SK-N-SH (cell line): Measurements from ENCODE around the gene DGKZ. TPM values are rescaled to one million over a fixed set of nuclear protein-coding genes. Genes with fewer than 3 reads are reported as not detected.
A peak's percentile ranks its signal among the peaks of the same experiment; 100 is the strongest.

Experiments used
- CTCF ChIA-PET: fragments of 300-600, 350-600 bp; formaldehyde crosslinking; extraction: SDS; loops from one replicate; lab custom pipeline; 2021; lab: Yijun Ruan, JAX
- POLR2A ChIA-PET: fragments of 350-600 bp; sonication (Branson Sonifier 250); formaldehyde crosslinking; extraction: SDS; loops from one replicate; lab custom pipeline; 2020; ENCODE audit warnings: antibody characterized with exemption, inconsistent platforms; lab: Yijun Ruan, JAX
- DNase-seq: peaks from one replicate; pipeline ENCODE4 v3.0.0; 2012
- H2AFZ ChIP-seq: fragments of 200-600 bp; sonication (generic); 2 replicates; pipeline ENCODE4 v1.8.1; 2016; ENCODE audit warnings: antibody characterized with exemption, mild to moderate bottlenecking, low read depth
- H3F3A ChIP-seq: fragments of 200-600 bp; sonication (generic); replicated peaks from 2 replicates; pipeline ENCODE3; 2016; ENCODE audit warnings: antibody characterized with exemption, mild to moderate bottlenecking; ENCODE audit not compliant: insufficient read depth
- H3K27ac ChIP-seq, 2 experiments: fragments of 200-500 bp in 1 of 2; fragments of 200-600 bp in 1 of 2; sonication (Bioruptor generic) in 1 of 2; sonication (generic), shearing (Covaris generic) in 1 of 2; 2 replicates each; pipeline versions ENCODE4 v1.5.1 to v1.6.1; 2014 to 2016; ENCODE audit warnings: low read depth in 2 of 2, inconsistent platforms in 1 of 2, low read length in 1 of 2, mild to moderate bottlenecking in 1 of 2, mixed read lengths in 1 of 2
- H3K27me3 ChIP-seq: fragments of 200-600 bp; sonication (generic), shearing (Covaris generic); 2 replicates; pipeline ENCODE4 v1.6.1; 2016; ENCODE audit warnings: mixed run types; ENCODE audit not compliant: insufficient read depth
- H3K36me3 ChIP-seq, 2 experiments: fragments of 200-500 bp in 1 of 2; fragments of 200-600 bp in 1 of 2; sonication (Bioruptor generic) in 1 of 2; sonication (generic) in 1 of 2; replicated peaks in 1 of 2; 2 replicates each; pipeline versions ENCODE3 to v1.5.1; 2014 to 2016; ENCODE audit warnings: low read length in 1 of 2, mild to moderate bottlenecking in 1 of 2; ENCODE audit not compliant: insufficient read depth in 2 of 2, control insufficient read depth in 1 of 2
- H3K4me1 ChIP-seq, 2 experiments: fragments of 200-500 bp in 1 of 2; fragments of 200-600 bp in 1 of 2; sonication (Bioruptor generic) in 1 of 2; sonication (generic), shearing (Covaris generic) in 1 of 2; 2 replicates each; pipeline versions ENCODE4 v1.5.1 to v1.6.1; 2014 to 2016; ENCODE audit warnings: low read depth in 1 of 2, low read length in 1 of 2, mixed run types in 1 of 2; ENCODE audit not compliant: insufficient read depth in 2 of 2, control insufficient read depth in 1 of 2
- H3K4me2 ChIP-seq: fragments of 200-600 bp; sonication (generic), shearing (Covaris generic); 2 replicates; pipeline ENCODE4 v1.6.1; 2017; ENCODE audit warnings: mixed run types
- H3K4me3 ChIP-seq, 2 experiments: fragments of 200-500 bp in 1 of 2; fragments of 200-600 bp in 1 of 2; sonication (Bioruptor generic) in 1 of 2; sonication (generic), shearing (Covaris generic) in 1 of 2; 2 replicates each; pipeline versions ENCODE4 v1.5.1 to v1.8.1; 2014 to 2016; ENCODE audit warnings: low read depth in 2 of 2, inconsistent platforms in 1 of 2, low read length in 1 of 2, mild to moderate bottlenecking in 1 of 2, mixed read lengths in 1 of 2, moderate library complexity in 1 of 2
- H3K79me2 ChIP-seq: fragments of 200-600 bp; sonication (generic); 2 replicates; pipeline ENCODE4 v1.8.1; 2017; ENCODE audit warnings: mild to moderate bottlenecking; ENCODE audit not compliant: insufficient read depth
- H3K9ac ChIP-seq: fragments of 200-600 bp; sonication (generic); 2 replicates; pipeline ENCODE4 v1.6.1; 2017; ENCODE audit warnings: mixed run types
- H3K9me2 ChIP-seq: fragments of 200-600 bp; sonication (generic); 2 replicates; pipeline ENCODE4 v1.6.1; 2017; ENCODE audit warnings: mixed run types
- H3K9me3 ChIP-seq: fragments of 200-600 bp; sonication (generic); 2 replicates; pipeline ENCODE4 v1.6.1; 2017; ENCODE audit warnings: mixed run types, mild to moderate bottlenecking, moderate library complexity
- H4K20me1 ChIP-seq: fragments of 200-600 bp; sonication (generic); 2 replicates; pipeline ENCODE4 v1.6.1; 2017; ENCODE audit warnings: mild to moderate bottlenecking, mixed run types; ENCODE audit not compliant: insufficient read depth
- FOXJ3 ChIP-seq: sonication (generic); formaldehyde crosslinking; IDR thresholded peaks from 2 replicates; pipeline ENCODE4 v1.5.1; 2020; ENCODE audit warnings: mild to moderate bottlenecking, missing genetic modification reagents
- IRF3 ChIP-seq: fragments of 150-350 bp; IDR thresholded peaks from 2 replicates; pipeline ENCODE4 v1.6.1; 2016; ENCODE audit warnings: mild to moderate bottlenecking, low read depth, low read length
- NRF1 ChIP-seq: IDR thresholded peaks from 2 replicates; pipeline ENCODE4 v1.6.1; 2012; ENCODE audit warnings: low read depth, mild to moderate bottlenecking, low read length
- RAD21 ChIP-seq: IDR thresholded peaks from 2 replicates; pipeline ENCODE4 v1.6.1; 2012; ENCODE audit warnings: mild to moderate bottlenecking, low read length
- REST ChIP-seq: IDR thresholded peaks from 2 replicates; pipeline ENCODE4 v1.6.1; 2012; ENCODE audit warnings: mild to moderate bottlenecking, low read depth, low read length, moderate library complexity
- RXRA ChIP-seq: IDR thresholded peaks from 2 replicates; pipeline ENCODE4 v1.4.0; 2012; ENCODE audit warnings: low read depth, mild to moderate bottlenecking, borderline replicate concordance
- USF1 ChIP-seq: IDR thresholded peaks from 2 replicates; pipeline ENCODE4 v1.4.0; 2012; ENCODE audit warnings: low read depth, borderline replicate concordance
- WGBS: methylation state at CpG from one replicate; pipeline ENCODE4 v1.1.6; 2017; ENCODE audit warnings: low lambda C conversion rate; 5-methylcytosine and 5-hydroxymethylcytosine counted together
- polyA plus RNA-seq, 3 experiments: library from polyadenylated mRNA; depleted of rRNA; stranded (reverse); fragments of >200 nt; gene quantifications; 2 replicates each; pipeline ENCODE4 v1.2.3, GENCODE V29; 2012
- TF ChIP-seq, protein P1 (sequence below): fragments of 200-600 bp; sonication (generic); IDR thresholded peaks from 2 replicates; pipeline ENCODE4 v1.6.1; 2017; ENCODE audit warnings: antibody characterized with exemption, mild to moderate bottlenecking, moderate library complexity

Gene DGKZ
- polyA plus RNA-seq, 1 of the 3 experiments (the other 2 are of a cell fraction), result 33.2 TPM

DNA sequence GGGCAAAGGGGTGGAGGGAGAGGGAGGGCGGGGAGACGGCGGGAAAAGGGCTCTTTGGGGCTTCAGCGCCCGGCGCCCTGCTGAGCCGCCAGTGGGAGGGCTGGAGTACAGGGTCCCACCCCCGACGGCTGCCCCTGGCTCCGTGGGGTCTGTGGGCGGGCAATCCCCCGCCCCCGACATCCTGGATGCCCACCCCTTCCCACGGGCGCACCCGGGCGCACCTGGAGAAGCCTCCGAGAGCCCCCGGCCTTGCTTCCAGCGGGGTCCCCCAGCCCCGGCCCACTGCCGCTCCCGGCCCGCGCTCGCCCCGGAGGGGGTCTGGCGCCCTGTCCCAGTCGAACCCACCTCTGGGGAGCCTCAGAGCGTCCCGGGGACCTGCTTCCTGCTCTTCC, 43.9 kb downstream of the DGKZ start (continued):
- TF ChIP-seq, protein P1, sequence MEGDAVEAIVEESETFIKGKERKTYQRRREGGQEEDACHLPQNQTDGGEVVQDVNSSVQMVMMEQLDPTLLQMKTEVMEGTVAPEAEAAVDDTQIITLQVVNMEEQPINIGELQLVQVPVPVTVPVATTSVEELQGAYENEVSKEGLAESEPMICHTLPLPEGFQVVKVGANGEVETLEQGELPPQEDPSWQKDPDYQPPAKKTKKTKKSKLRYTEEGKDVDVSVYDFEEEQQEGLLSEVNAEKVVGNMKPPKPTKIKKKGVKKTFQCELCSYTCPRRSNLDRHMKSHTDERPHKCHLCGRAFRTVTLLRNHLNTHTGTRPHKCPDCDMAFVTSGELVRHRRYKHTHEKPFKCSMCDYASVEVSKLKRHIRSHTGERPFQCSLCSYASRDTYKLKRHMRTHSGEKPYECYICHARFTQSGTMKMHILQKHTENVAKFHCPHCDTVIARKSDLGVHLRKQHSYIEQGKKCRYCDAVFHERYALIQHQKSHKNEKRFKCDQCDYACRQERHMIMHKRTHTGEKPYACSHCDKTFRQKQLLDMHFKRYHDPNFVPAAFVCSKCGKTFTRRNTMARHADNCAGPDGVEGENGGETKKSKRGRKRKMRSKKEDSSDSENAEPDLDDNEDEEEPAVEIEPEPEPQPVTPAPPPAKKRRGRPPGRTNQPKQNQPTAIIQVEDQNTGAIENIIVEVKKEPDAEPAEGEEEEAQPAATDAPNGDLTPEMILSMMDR, result no peak
- TF ChIP-seq RXRA, result no peak
- no peak for TF ChIP-seq NRF1

DNA sequence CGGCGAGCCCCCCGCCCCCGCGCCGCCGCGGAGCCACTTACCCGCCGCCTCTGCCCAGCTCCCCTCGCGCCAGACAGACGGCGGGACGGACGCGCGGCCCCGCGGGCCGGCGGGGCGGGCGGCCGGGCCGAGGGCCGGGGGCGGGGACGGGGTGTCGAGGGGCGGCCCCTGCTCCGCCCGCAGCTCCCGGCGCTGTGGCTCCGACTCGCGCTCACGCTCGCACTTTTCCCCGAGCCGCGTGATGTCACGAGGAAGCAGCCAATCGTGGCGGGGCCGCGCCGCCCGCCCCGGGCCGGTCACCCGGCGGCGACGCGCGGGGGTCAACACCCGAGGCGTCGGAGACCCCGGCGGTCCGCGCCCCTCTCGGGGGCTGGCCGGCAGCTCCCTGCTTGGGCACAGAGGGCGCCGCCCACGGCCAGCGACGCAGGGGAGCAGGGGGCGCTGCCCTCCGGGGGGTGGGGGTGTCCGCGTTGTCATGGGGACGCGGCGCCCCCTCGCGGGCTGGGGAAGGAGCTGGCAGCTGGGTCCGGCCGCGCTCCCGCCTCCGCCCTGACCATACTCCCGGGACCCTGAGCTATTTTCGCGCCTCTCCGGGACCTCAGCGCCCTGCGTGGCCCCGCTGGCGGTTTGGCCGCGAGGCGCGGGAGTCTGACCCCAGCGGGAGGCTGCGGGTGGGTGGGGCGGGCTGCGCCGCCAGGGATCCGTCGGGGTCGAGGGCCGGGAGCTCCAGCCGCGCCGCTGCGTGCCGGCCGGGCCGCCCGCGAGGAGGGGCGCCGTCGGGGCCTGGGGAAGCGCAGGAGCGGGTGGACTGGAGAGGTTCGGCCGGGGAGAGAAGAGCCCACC, 44.5 kb downstream of the DGKZ start, which contains the start of gene CHRM4:
CHRM4 (minus strand) TSS at position 199 of the 843 bp plus-strand sequence. CDS start 5,219 bp downstream, outside the sequence.
- DNase-seq, result peak; percentile 94
- POLR2A ChIA-PET, result interaction anchor here (1.6 kb wide), 1 partner anchor 11 kb away, joined by 7 read pairs; the partner anchor contains the start of gene MDK
- TF ChIP-seq RAD21 (peak; percentile 19; the same call in 1 of the 2 replicates), IRF3 (no peak), FOXJ3 (CRISPR knock-in tag) (no peak), USF1 (no peak), REST (0 out of 2 replicates have a peak, but pooled peaks have one; percentile 50)
- TF ChIP-seq, protein P1, result peak; percentile 51
- TF ChIP-seq, all 33 proteins: peak for 3
- Histone ChIP-seq H3K9me2 (no peaks in the 10 kb centered on the region), H3K9ac (no peak within 1 kb of the TSS), H3K36me3 (peaks cover 0 to 2% of the 10 kb centered on the region in 2 experiments), H3K4me2 (peak within 1 kb of the TSS; percentile 94), H3K27ac (no peak within 1 kb of the TSS), H4K20me1 (peaks cover 18% of the 10 kb centered on the region), H2AFZ (no peak within 1 kb of the TSS), H3K9me3 (no peaks in the 10 kb centered on the region), H3K27me3 (peaks cover 15% of the 10 kb centered on the region), H3K4me1 (peaks cover 0 to 27% of the 10 kb centered on the region in 2 experiments; a peak in 2 of 4 replicates), H3K4me3 (peak within 1 kb of the TSS; percentile 52 to 60), H3K79me2 (no peaks in the 10 kb centered on the region), H3F3A (peaks cover 17% of the 10 kb centered on the region)
- WGBS, result 20% methylated on average over 1 of the region's 123 CpGs
- CTCF ChIA-PET, result interaction anchor here (0.6 to 7.6 kb wide), 47 partner anchors 9 to 597 kb away, joined by 3 to 204 read pairs (median 5); partner anchors contain the start of genes AMBRA1, DGKZ and MDK
